Loucy (cell line): ENCODE measurements around the gene SLC30A3.

ENCODE experiments used
- CTCF ChIP-seq: fragments of 200-600 bp; sonication (generic); conservative IDR thresholded peaks from 2 replicates; pipeline ENCODE4 v1.5.1; 2014; ENCODE audit warnings: mild to moderate bottlenecking, antibody characterized with exemption, low read length
- EZH2phosphoT487 ChIP-seq: fragments of 200-600 bp; IDR thresholded peaks from 2 replicates; pipeline ENCODE4 v1.6.1; 2018; ENCODE audit warnings: antibody characterized with exemption, mild to moderate bottlenecking, moderate library complexity, borderline replicate concordance

- TF ChIP-seq CTCF (0 out of 2 replicates have a peak, but pooled peaks have one; percentile 15), EZH2phosphoT487 (no peak)
These were observed 45.4 kb downstream of the SLC30A3 start, which contains the start of gene CAD for GRCh38 chr2:27217173-27218121.
